ENCODE data around the gene ZNF207. TPM values are rescaled to one million over a fixed set of nuclear protein-coding genes. Genes with fewer than 3 reads are reported as not detected.
A peak's percentile ranks its signal among the peaks of the same experiment; 100 is the strongest.

ZNF207 gene
- total and polyA plus RNA-seq, 2 of the 8 experiments (the other 6 are each of a cell fraction or from before 2014, with no cell fraction given), result 268 to 286 TPM

DNA sequence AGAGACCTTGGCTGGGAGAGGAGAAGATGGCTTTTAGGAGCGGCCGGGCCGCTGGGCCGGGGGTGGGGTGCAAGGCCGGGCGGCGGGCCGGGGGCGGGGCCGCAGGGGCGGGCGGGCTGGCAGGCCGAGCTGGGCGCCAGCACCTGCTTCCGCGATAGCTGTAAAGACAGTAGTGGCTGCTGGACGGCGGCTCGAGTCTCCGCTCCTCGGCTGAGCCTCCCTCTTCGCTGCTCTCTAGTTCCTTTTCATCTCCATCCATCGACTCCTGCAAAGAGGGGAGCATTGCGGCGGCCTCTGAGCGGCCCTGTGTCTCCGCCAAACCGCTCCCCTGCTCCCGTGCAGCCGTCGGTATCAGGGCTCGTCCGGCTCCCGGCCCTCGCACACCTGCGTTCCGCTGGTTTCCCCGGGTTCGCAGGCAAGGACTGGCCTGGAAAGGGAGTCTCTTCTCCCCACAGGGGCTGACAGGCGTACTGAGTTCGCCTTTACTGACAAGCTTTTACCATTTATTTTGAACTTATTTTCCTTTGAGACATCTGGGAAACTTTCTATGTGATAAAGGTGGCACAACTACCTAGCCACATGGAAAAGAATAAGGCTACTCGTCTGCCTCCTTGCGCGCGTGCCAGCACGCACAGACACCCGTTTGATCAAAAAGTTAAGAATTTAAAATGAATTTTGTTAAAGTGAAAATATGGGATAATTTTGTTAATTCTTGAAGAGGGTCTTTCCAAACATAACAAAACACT, 7.9 kb upstream of the ZNF207 start, which contains the start of gene C17orf75 (continued):
- TF ChIP-seq, protein P1, sequence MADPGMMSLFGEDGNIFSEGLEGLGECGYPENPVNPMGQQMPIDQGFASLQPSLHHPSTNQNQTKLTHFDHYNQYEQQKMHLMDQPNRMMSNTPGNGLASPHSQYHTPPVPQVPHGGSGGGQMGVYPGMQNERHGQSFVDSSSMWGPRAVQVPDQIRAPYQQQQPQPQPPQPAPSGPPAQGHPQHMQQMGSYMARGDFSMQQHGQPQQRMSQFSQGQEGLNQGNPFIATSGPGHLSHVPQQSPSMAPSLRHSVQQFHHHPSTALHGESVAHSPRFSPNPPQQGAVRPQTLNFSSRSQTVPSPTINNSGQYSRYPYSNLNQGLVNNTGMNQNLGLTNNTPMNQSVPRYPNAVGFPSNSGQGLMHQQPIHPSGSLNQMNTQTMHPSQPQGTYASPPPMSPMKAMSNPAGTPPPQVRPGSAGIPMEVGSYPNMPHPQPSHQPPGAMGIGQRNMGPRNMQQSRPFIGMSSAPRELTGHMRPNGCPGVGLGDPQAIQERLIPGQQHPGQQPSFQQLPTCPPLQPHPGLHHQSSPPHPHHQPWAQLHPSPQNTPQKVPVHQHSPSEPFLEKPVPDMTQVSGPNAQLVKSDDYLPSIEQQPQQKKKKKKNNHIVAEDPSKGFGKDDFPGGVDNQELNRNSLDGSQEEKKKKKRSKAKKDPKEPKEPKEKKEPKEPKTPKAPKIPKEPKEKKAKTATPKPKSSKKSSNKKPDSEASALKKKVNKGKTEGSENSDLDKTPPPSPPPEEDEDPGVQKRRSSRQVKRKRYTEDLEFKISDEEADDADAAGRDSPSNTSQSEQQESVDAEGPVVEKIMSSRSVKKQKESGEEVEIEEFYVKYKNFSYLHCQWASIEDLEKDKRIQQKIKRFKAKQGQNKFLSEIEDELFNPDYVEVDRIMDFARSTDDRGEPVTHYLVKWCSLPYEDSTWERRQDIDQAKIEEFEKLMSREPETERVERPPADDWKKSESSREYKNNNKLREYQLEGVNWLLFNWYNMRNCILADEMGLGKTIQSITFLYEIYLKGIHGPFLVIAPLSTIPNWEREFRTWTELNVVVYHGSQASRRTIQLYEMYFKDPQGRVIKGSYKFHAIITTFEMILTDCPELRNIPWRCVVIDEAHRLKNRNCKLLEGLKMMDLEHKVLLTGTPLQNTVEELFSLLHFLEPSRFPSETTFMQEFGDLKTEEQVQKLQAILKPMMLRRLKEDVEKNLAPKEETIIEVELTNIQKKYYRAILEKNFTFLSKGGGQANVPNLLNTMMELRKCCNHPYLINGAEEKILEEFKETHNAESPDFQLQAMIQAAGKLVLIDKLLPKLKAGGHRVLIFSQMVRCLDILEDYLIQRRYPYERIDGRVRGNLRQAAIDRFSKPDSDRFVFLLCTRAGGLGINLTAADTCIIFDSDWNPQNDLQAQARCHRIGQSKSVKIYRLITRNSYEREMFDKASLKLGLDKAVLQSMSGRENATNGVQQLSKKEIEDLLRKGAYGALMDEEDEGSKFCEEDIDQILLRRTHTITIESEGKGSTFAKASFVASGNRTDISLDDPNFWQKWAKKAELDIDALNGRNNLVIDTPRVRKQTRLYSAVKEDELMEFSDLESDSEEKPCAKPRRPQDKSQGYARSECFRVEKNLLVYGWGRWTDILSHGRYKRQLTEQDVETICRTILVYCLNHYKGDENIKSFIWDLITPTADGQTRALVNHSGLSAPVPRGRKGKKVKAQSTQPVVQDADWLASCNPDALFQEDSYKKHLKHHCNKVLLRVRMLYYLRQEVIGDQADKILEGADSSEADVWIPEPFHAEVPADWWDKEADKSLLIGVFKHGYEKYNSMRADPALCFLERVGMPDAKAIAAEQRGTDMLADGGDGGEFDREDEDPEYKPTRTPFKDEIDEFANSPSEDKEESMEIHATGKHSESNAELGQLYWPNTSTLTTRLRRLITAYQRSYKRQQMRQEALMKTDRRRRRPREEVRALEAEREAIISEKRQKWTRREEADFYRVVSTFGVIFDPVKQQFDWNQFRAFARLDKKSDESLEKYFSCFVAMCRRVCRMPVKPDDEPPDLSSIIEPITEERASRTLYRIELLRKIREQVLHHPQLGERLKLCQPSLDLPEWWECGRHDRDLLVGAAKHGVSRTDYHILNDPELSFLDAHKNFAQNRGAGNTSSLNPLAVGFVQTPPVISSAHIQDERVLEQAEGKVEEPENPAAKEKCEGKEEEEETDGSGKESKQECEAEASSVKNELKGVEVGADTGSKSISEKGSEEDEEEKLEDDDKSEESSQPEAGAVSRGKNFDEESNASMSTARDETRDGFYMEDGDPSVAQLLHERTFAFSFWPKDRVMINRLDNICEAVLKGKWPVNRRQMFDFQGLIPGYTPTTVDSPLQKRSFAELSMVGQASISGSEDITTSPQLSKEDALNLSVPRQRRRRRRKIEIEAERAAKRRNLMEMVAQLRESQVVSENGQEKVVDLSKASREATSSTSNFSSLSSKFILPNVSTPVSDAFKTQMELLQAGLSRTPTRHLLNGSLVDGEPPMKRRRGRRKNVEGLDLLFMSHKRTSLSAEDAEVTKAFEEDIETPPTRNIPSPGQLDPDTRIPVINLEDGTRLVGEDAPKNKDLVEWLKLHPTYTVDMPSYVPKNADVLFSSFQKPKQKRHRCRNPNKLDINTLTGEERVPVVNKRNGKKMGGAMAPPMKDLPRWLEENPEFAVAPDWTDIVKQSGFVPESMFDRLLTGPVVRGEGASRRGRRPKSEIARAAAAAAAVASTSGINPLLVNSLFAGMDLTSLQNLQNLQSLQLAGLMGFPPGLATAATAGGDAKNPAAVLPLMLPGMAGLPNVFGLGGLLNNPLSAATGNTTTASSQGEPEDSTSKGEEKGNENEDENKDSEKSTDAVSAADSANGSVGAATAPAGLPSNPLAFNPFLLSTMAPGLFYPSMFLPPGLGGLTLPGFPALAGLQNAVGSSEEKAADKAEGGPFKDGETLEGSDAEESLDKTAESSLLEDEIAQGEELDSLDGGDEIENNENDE (IDR thresholded peaks at IDR 0.05; ENCODE audit: insufficient replicate concordance, low read length), result no peak
- no peak for TF ChIP-seq HDAC6 (IDR thresholded peaks at IDR 0.05; ENCODE audit: low read depth, low read length)
- TF ChIP-seq TAF7 (optimal IDR thresholded peaks at IDR 0.05; ENCODE audit: borderline replicate concordance, low read depth, low read length), result peak; percentile 84
- TF ChIP-seq SRF (IDR thresholded peaks at IDR 0.05; ENCODE audit: low read depth, low read length), result peak; percentile 47; the same call in 1 of the 2 replicates
- 0 out of 2 replicates have a peak, but pooled peaks have one; percentile 44 for TF ChIP-seq TCF12 (IDR thresholded peaks at IDR 0.05; ENCODE audit: low read depth, low read length)
- peak; percentile 53 to 85 for TF ChIP-seq POLR2A (IDR thresholded peaks at IDR 0.05; ENCODE audit: control extremely low read depth in 1 of 2, low read depth in 2 of 2, low read length in 2 of 2)
- TF ChIP-seq, protein P2, sequence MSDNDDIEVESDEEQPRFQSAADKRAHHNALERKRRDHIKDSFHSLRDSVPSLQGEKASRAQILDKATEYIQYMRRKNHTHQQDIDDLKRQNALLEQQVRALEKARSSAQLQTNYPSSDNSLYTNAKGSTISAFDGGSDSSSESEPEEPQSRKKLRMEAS (IDR thresholded peaks at IDR 0.05), result peak; percentile 80
- peak; percentile 88; the same call in 1 of the 2 replicates for TF ChIP-seq KDM5A (IDR thresholded peaks at IDR 0.05; ENCODE audit: low read length)
- peak; percentile 72; the same call in 1 of the 2 replicates for TF ChIP-seq CREB1 (IDR thresholded peaks at IDR 0.05)
